Stimulated activated CD4-positive, alpha-beta T cell treated with anti-CD3 and anti-CD28 coated beads, Interleukin-1b, Interleukin-23, amount 100 ng/mL, for 48 hours (primary cell): ENCODE measurements around the gene ST3GAL3.

Experiments
- DNase-seq: peaks from one replicate; pipeline ENCODE4 v3.0.0-alpha.2; 2020

The ST3GAL3 gene, protein sequence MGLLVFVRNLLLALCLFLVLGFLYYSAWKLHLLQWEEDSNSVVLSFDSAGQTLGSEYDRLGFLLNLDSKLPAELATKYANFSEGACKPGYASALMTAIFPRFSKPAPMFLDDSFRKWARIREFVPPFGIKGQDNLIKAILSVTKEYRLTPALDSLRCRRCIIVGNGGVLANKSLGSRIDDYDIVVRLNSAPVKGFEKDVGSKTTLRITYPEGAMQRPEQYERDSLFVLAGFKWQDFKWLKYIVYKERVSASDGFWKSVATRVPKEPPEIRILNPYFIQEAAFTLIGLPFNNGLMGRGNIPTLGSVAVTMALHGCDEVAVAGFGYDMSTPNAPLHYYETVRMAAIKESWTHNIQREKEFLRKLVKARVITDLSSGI

DNA sequence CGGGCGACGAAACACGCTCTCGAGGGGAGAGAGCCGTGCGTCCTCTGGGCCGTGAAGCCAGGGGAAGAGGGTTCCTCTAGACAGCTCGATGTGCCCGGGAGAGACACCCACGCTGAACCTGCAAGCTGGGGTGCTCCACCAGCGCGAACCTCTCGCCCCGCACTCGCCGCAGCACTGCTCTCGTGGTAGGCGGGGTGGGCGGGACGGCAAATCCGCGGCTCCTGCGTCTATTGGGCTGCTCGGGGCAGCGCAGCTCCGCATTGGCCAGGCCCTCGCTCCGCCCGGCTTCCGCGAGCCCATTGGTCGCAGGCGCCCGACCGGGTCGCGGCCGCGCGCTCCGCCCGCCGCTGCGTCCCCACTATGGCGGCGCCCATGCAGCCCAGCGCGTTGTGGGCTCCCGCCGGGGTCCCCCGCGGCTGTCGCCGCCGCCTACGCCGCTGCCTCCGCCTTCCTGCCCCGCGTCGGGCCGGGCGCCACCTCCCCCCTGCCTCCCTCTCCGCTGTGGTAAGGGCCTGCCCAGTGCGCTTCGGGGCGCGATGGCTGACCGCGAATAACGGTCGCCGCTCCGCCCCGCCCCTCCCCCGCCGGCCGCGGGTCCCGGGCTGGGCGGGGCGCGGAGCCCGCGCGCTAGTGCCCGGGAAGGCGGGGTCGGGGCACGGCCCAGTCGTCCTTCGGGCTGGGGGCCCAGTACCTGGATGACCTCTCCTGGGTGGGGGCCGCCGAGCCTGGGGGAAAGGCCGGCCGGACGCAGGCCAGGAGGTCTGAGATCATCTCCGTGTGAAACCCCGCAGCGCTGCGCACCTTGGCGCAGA is at the start of gene ST3GAL3:
Gene ST3GAL3, plus strand, starts transcription at position 347 of the 812 bp plus-strand sequence. CDS start 28,727 bp downstream, outside the sequence.
- DNase-seq: peak; percentile 94

DNA sequence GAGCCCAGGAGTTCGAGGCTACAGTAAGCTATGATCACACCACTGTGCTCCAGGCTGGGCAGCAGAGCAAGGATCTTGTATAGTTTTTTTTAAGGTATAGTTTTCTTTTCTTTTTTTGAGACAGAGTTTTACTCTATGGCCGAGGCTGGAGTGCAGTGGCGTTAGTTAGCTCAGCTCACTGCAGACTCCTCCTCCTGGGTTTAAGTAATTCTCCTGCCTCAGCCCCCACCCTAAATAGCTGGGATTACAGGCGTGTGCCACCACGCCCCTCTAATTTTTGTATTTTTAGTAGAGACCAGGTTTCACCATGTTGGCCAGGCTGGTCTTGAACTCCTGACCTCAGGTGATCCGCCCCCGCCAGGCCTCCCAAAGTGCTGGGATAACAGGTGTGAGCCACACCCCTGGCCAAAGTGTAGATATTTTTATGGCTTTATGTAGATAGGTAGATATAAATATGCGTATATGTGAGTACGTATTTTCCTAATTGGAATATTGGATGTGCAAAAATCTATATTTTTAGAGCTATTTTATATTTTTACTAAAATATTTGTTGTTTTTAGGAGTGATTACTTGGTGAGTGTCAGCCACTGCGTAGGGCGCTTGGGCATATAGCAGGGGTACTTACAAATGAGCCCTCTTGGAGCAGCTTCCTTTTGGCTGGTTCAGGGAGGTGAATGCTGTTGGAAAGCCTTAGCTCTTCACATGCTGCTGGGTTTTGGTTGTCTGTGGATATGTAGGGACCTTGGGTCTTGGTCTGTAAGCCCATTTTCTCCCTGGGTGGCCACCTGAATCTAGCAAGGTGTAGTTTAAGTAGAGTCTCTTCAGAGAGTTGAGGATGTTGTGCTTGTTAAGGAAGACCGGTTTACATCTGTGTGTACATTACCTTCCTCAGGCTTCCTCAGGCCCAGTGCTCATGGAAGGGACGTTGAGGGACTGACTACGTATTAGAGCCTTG is 47.8 kb upstream of the ST3GAL3 start:
- no peak for DNase-seq

DNA sequence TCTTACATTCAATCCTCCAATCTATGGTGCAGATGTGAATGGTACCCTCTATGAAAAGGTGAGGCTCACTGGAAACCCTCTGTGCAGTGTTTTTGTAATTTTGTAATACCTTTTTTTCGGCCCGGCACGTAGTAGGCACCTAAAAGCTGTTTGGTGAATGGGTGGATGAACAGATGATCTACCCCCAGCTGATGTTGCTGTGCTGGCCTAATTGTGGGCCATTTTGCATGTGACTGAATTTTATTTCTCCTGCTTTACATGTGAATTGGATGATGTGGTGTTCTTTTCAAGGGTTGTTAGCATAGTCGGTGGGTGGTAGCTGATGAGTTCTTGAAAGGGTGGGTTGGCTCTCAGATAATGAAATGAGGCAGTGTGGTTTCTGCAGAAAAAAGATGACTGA is 47.0 kb upstream of the ST3GAL3 start:
- no peak for DNase-seq

DNA sequence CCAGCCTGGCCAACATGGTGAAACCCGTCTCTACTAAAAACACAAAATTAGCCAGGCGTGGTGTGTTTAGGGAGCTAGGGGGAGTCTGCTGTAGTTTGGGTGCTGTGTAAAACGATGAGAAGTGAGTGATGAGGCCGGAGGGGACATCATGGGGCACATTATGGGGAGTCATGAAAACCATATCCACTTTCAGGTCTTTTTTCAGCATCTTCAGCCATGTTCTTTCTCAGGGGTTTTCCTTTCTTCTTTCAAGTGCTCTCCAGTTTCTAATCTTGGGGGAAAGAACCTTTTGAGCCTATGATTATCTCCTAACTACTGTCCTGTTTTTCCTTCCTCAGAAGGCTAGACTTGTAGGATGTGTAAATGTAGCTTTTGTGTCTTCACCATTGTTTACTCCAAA is 43.0 kb upstream of the ST3GAL3 start:
- no peak for DNase-seq

DNA sequence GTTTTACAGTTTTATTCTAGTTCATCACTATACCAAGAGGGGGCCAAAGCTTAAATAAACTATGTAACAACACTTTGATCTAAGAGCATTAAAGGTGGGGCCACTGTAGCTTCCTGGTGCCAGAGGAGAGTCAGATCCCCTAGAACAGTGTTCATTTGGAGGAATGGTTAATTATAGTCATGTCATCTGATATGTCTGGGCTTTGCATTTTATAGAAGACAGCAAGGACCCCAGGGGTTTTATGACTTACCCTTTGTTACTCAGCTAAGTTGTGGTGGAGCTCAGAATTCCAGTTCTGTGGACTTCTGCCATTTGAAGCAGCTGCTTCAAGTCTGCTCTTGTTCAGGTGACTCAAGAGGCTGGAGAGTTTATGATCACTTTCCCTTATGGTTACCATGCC is 40.7 kb upstream of the ST3GAL3 start:
- no peak for DNase-seq

DNA sequence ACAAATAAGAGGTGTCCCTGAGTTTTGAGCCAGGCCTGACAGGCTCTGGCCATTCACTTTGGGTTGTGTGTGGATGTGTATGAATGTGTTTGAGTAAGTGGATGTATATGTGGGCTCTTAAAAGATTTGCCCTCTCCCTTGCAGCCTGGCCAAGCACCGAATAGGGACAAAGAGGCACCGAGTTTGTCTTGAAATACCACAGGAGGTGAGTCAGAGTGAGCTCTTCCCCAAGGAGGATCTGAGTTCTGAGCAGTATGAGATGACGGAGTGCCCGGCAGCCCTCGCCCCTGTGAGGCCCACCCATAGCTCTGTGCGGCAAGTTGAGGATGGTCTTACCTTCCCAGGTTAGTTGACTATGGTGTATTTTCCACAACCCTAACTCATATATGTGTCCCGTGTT is 38.4 kb upstream of the ST3GAL3 start:
- DNase-seq: no peak

DNA sequence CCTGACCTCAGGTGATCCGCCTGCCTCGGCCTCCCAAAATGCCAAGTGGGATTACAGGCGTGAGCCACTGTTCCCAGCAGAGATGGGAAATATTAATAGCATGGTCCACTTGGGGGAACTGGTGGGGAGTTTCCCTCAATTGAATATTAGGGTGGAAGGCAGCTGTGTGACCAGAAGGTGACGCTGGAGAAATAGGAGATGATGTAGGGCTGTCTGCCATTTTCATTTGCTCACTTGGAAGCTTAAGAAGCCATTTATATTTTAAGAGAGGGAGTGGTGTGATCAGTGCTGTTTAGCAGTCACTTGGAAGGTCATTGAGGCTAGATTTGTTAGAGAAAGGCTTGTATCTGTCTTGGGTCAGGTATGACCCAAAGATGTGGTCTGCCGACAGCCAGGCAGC is 37.5 kb upstream of the ST3GAL3 start:
- DNase-seq: no peak

DNA sequence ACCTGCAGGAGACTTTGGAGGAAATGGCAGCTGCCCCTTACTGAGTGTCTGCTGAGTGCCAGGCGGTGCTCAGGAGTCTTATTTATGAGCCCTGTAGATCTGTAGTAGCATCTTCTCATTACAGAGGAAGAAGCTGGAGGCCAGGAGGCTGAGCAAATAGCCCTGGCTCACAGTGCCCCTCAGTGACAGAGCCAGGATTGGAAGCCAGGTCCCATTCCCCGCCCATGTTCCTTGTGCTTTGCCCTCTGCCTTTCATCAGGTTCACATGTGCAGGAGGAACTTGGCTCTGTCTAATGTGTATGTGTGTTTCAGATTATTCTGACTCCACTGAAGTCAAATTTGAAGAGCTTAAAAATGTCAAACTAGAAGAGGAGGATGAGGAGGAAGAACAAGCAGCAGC is 36.1 kb upstream of the ST3GAL3 start:
- no peak for DNase-seq

DNA sequence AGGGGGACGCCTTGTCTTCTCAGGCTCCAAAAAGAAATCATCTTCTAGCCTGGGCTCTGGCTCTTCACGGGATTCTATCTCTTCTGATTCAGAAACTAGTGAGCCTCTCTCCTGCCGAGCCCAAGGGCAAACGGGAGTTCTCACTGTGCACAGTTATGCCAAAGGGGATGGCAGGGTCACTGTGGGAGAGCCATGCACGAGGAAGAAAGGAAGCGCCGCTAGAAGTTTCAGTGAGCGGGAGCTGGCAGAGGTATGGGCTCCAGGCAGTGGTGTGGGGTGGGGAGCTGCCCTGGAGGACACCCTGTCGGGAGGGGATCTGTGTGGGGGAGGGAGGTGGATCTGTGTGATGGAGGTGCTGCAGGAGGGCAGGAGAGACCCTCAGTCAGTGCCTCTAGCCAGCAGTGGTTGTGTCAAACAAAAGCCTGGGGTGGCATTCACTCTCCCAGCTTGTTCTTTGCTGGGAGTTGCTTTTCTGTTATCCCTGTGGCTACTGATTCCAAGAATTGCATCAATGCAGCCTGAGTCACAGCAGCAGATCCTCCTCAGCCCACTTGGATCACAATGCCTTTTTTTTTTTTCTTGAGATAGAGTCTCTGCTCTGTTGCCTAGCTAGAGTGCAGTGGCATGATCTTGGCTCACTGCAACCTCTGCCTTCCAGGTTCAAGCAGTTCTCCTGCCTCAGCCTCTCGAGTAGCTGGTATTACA is 35.6 kb upstream of the ST3GAL3 start:
- no peak for DNase-seq

DNA sequence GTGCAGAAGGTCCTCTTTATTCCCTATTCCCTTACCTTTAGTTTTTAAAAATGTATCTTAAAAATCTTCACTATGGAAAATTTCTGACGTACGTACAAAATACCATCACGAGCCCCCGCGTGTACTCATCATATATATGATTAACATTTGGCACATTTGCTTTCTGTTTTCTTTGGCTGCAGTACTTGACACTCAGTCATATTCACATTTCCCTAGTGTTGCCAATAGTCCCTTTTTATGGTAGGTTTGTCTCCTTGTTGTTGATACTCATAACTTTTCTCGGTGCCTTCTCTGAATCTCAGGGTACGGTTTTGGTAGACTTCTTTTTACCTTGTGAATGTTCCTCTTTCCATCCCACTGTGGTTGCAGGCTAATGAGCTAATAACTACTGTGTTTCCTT is 34.1 kb upstream of the ST3GAL3 start:
- DNase-seq: no peak

DNA sequence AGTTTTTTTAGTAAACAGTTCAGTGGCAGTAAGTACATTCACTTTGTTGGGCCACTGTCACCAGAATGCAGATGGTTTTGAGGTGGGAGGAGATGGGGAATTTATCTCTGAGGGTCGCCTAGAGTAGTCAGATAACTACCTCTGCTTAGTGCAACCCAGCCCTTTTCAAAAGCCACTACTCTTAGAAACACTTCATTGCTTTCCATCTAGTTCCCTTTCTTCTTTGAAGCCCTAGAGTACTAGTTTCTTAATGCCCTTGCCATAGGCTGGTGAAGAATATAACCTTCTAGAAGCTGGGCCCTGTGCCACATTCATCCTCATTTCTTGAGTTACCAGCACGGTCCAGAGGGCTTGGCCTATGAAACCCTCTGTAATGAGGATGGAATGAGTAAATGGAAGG is 28.4 kb upstream of the ST3GAL3 start:
- no peak for DNase-seq

DNA sequence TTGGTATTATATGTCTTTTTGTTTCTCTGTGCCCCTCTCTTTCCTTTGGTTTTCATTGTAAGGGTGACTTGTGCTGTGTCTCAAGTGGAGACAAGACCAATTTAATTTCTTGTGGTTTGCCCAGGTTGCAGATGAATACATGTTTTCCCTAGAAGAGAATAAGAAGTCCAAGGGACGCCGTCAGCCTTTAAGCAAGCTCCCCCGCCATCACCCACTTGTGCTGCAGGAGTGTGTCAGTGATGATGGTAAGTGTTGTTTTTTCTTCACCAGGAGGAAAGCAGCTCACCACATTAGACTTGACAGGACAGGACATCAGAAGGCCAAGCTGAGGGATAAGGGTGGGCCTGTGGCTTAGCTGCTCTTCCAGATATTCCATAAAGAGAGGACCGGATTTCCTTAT is 23.8 kb upstream of the ST3GAL3 start:
- no peak for DNase-seq

DNA sequence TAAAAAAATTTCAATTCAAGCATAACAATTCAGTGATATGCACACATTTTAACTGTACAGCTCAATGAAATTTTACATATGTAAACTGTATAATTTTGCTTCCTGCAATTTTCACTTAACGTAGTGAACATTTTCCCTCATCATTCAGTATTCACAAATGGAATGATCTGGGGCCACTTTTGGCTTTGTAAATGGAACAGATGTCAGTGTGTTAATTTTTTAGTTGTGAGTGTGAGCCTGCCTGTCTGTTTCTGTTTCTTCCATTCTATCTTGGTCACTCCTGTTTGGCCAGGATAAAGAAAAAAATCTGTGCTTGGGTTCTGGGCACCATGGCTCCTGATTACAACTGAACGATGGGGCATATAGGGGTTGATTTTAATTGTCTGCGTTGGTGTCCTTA is 20.5 kb upstream of the ST3GAL3 start:
- DNase-seq: no peak

DNA sequence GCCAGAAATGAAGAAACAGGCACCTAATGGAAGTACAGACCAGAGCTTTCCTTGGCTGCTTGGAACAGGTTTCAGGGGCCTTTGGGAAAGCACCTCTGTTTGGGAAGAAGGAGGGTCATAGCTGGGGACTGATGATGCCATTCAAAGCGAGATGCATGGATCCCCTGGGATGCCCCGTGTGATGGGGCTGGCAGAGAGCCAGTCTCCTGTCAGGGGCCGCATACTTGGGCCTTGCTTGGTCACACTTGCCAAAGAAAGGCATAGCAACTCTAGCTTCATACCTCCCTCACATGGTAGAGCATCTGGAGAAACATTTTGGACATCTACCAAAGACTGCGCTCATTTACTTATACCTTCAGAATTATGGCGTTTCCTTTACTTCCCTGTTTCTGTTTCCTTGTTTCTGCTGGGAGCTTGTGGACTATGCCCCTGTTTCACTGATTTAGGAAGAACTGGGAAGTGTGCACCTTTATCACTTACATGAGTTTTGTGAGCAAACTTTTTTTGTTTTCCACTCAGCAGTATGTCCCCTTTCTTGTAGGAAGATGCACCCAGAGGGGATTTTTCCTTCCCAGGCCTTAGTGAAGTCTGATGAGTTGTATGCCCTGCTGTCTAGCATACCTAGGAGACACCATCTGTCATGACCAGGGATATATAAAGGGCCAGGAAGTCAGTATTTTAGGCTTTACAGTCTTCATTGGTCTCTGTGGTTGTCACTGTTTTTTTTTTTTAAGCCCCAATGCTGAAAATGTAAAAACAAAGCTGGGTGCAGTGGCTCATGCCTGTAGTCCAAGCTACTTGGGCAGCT is 19.8 kb upstream of the ST3GAL3 start:
- no peak for DNase-seq

DNA sequence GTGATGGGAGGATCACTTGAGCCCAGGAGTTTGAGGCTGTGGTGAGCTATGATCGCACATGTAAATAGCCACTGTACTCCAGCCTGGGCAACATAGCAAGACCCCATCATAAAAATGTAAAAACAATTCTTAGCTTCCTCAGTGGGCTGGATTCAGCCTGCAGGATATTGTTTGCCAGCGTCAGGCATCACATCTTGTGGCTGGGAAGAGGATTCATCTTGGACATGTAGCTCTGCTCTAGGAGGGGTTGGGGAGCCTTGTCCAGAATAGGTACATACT is 19.3 kb upstream of the ST3GAL3 start:
- no peak for DNase-seq

DNA sequence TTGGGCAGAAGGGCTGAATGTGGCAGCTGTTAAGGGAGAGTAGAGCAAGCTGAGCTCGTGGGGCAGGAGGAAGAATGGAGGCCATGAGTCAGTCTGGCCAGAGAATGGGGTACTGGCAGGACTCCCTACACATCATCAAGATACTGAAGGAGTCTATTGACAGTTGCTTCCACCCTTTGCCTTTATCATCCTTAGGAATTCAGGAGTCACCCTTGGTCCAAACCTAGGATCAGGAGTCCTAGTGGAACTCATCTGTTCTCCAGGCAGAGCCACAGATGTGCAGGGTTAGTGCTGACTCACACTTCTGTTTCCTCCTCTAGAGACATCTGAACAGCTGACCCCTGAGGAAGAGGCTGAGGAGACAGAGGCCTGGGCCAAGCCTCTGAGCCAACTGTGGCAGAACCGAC is 18.7 kb upstream of the ST3GAL3 start:
- DNase-seq: no peak

DNA sequence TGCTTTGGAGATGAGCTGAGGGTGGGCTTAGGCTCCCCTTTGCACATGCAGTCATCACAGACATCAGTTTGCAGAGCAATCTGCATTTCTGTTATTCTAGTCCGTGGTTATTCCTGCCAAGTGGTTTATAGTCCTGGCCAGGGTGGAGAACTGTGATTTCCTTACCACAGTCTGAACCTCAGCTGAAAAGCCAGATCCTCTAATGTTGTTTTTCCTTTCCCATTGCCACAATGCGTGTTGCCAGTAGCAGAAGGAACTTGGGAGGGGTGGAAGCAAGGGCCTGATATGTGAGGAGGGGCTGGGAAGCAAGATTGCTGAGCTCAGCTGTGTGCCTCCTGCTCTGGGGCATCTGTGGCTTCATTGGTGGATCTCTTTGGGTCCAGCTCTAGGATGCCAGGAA is 18.0 kb upstream of the ST3GAL3 start:
- no peak for DNase-seq

DNA sequence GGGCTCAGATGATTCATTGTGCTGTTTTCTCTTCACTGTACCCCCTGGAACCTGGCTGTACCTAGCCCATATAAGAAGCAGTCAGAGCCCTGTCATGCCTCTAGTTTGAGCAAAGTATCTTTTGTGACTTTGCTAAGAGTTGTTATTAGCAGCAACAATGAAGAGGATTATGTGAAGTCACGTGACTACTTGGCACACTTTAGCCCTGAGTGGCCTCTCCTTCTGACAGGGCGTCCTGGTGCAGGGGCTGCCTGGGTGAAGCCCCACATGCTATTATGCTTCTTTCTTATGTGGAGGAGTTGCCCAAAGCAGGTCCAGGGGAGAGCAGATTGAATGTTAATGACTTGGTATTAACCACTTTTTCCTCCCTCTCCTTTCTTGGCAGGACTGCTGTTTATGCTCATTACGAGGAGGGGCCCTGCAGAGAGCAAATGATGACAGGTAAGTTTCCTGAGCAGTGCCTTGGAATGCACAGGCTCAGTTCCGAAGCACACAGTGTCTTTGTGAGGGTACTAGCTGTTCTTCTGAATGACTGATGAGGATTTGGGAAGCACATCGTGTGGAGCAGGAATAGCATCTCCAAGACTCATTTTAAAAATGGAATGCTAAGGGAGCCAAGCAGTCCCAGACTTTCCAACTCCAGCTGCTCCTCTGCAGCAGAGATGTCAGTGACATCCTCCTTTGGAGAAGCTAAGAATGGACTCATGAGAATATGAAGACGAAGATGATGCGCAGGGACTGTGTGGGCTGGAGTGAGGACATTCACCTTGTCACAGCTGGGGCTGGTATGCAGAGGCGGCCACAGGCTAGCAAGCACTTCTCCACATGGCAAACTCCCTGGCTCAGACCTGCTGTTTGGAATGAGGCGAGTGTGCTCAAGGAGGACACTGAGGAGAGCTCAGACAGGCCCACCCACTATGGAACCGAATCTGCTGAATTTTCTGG is 15.2 kb upstream of the ST3GAL3 start:
- no peak for DNase-seq

DNA sequence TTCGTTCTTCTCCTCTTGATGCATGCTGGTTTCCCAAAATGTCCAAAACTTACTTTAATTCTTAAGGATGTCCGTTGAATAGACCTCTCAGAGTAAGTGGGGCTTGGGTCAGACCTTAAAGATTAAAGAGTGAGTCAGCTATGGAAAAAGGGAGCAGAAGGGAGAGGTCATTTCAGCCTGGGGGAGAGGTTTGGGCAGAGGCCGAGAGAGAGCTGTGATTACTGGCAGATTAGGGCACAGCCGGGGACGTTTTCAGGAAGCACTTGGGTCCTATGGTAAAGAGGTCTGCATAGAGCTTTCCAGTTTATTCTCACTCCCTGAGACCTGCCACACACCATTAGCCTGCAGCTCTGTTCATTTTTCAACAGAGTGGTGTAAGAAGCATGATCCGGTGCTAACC is 14.0 kb upstream of the ST3GAL3 start:
- DNase-seq: no peak

DNA sequence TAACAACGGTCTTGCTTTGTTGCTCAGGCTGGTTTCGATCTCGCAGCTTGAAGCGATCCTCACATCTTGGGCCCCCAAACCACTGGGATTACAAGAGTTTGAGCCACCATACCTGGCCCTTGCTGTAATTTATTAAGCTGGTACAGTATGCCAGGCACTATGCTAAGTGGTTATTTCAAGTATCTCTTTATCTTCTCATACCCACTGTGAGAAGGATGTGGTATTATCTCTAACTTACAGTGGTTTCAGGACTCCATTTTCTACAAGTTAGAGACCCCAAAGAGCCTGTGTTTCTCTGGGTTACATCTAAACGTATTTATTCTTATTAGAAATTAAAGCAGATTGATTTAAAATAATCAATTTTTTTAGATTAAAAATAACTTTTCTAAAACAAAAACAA is 8.1 kb upstream of the ST3GAL3 start:
- no peak for DNase-seq

DNA sequence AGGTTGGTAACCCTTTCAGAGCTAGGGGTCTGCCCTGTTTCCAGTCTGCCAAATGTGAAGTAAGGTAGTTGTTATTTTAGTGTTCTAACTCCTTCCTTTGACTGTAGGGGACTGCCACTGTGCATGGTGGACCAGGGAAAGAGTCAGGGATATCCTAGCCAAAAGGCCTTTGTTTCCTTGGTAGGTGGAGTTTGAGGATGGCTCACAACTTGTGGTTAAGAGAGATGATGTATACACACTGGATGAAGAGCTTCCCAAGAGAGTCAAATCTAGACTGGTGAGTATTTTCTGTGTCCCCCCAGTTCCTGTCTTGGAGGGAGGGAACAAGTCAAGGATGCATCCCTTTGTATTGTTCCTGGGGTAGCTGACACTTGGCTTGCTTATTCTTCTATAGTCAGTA is 3.5 kb upstream of the ST3GAL3 start:
- no peak for DNase-seq
